PC-3 (cell line): ENCODE data around the gene PLEKHM2. TPM values are rescaled to one million over a fixed set of nuclear protein-coding genes. Genes with fewer than 3 reads are reported as not detected.

Experiments used
- ATAC-seq: fragments of 200-7000 bp; cut with Tn5 transposase; 2 replicates; pipeline ENCODE4 v1.9.1; 2020; ENCODE audit warnings: mild to moderate bottlenecking, moderate library complexity
- BruUV-seq: library from RNA; stranded (reverse); fragments of 400-500 nt; replicated peaks from 2 replicates; lab custom pipeline; 2021; lab: Mats Ljungman, UMichigan
- CTCF ChIA-PET: fragments of 300-600 bp; sonication (Branson Sonifier 250); formaldehyde crosslinking; loops from one replicate; lab custom pipeline; 2022; ENCODE audit warnings: antibody characterized with exemption; lab: Charles Lee
- POLR2A ChIA-PET: fragments of 300-600 bp; sonication (Branson Sonifier 250); formaldehyde crosslinking; loops from one replicate; lab custom pipeline; 2022; ENCODE audit warnings: antibody characterized with exemption; ENCODE audit not compliant: unreplicated experiment; lab: Charles Lee
- DNase-seq: peaks from one replicate; pipeline ENCODE4 v3.0.0-alpha.2; 2015
- H2AFZ ChIP-seq: fragments of 300-600 bp; sonication (generic); 2 replicates; pipeline ENCODE4 v1.6.0; 2016; ENCODE audit warnings: antibody characterized with exemption, low read length
- H3F3A ChIP-seq: fragments of 300-600 bp; sonication (generic); one replicate; pipeline ENCODE4 v1.6.0; 2017; ENCODE audit warnings: antibody characterized with exemption, low read length, control low read depth, mild to moderate bottlenecking; ENCODE audit not compliant: unreplicated experiment
- H3K27ac ChIP-seq: fragments of 300-600 bp; sonication (generic); 2 replicates; pipeline ENCODE4 v1.5.1; 2016; ENCODE audit warnings: mild to moderate bottlenecking, low read length
- H3K27me3 ChIP-seq: fragments of 300-600 bp; sonication (generic); 2 replicates; pipeline ENCODE4 v1.6.1; 2016; ENCODE audit warnings: low read length, mixed read lengths
- H3K36me3 ChIP-seq: fragments of 300-600 bp; sonication (generic); 2 replicates; pipeline ENCODE4 v1.6.1; 2016; ENCODE audit warnings: low read depth, mixed run types, low read length, mixed read lengths
- H3K4me1 ChIP-seq: fragments of 300-600 bp; sonication (generic); 2 replicates; pipeline ENCODE4 v1.5.1; 2016; ENCODE audit warnings: low read length; ENCODE audit not compliant: insufficient read depth
- H3K4me2 ChIP-seq: fragments of 300-600 bp; sonication (generic); 2 replicates; pipeline ENCODE4 v1.6.0; 2016; ENCODE audit warnings: low read length
- H3K4me3 ChIP-seq: fragments of 300-600 bp; sonication (generic); 2 replicates; pipeline ENCODE4 v1.5.1; 2016; ENCODE audit warnings: mild to moderate bottlenecking, low read length, mixed read lengths
- H3K79me2 ChIP-seq: fragments of 300-600 bp; sonication (generic); 2 replicates; pipeline ENCODE4 v1.6.1; 2017; ENCODE audit warnings: low read length, mixed read lengths
- H3K9ac ChIP-seq: fragments of 300-600 bp; sonication (generic); 2 replicates; pipeline ENCODE4 v1.6.0; 2016; ENCODE audit warnings: mild to moderate bottlenecking, low read length
- H3K9me2 ChIP-seq: fragments of 300-600 bp; sonication (generic); replicated peaks from 2 replicates; pipeline ENCODE4 v1.6.1; 2016; ENCODE audit warnings: mixed run types, low read length, mixed read lengths
- H3K9me3 ChIP-seq: fragments of 300-600 bp; sonication (generic); 2 replicates; pipeline ENCODE4 v1.6.1; 2016; ENCODE audit warnings: low read length, mixed read lengths
- H4K20me1 ChIP-seq: fragments of 300-600 bp; sonication (generic); 2 replicates; pipeline ENCODE4 v1.6.1; 2016; ENCODE audit warnings: low read length, mixed read lengths
- CTCF ChIP-seq: fragments of 300-600 bp; sonication (generic); conservative IDR thresholded peaks from 2 replicates; pipeline ENCODE4 v1.5.1; 2017; ENCODE audit warnings: antibody characterized with exemption, low read depth, mild to moderate bottlenecking, low read length
- EZH2 ChIP-seq: fragments of 300-600 bp; sonication (generic); IDR thresholded peaks from one replicate; pipeline ENCODE4 v1.6.1; 2017; ENCODE audit warnings: antibody characterized with exemption, mild to moderate bottlenecking, low read length; ENCODE audit not compliant: unreplicated experiment
- EZH2phosphoT487 ChIP-seq: fragments of 300-600 bp; sonication (generic); IDR thresholded peaks from 2 replicates; pipeline ENCODE4 v1.6.1; 2018; ENCODE audit warnings: mild to moderate bottlenecking, antibody characterized with exemption, low read length, borderline replicate concordance
- intact Hi-C: fragments of 100-400 bp; cut with micrococcal nuclease; formaldehyde crosslinking; loops from 2 replicates; pipeline ENCODE4 v1.9.0; 2023
- total RNA-seq: library from RNA; depleted of rRNA; stranded (reverse); fragments of >200 nt; gene quantifications from 2 replicates; pipeline ENCODE4 v1.2.3, GENCODE V29; 2014

Gene PLEKHM2
- total RNA-seq, 1 experiment from 2014 or later: 31.3 TPM

GRCh38 chr1:15740924-15741850 is 57.1 kb downstream of the PLEKHM2 start:
- peak; percentile 97 for ATAC-seq
- H2AFZ ChIP-seq: peak overlapping the region; percentile 65; the same call in 1 of the 2 replicates
- no peaks in the 10 kb centered on the region for H3K79me2 ChIP-seq
- intact Hi-C loops: loop anchor here (1.0 kb wide), 2 partner anchors 146 to 182 kb away; no protein-coding TSS in a partner anchor
- H3K9me3 ChIP-seq: no peaks in the 10 kb centered on the region
- no TSS peak for BruUV-seq
- no peaks in the 10 kb centered on the region for H4K20me1 ChIP-seq
- no peaks in the 10 kb centered on the region for H3K27me3 ChIP-seq
- POLR2A ChIA-PET: interaction anchor here (0.5 kb wide), 1 partner anchor 37 kb away, joined by 3 read pairs; no protein-coding TSS in a partner anchor
- H3K9me2 ChIP-seq: no peaks in the 10 kb centered on the region
- no peak overlapping the region for H3K4me3 ChIP-seq
- peak overlapping the region; percentile 62 for H3K4me2 ChIP-seq
- H3F3A ChIP-seq: no peaks in the 10 kb centered on the region
- no peaks in the 10 kb centered on the region for H3K36me3 ChIP-seq
- no peak overlapping the region for H3K27ac ChIP-seq
- TF ChIP-seq EZH2phosphoT487: no peak
- peak; percentile 94 for TF ChIP-seq CTCF
- H3K9ac ChIP-seq: no peak overlapping the region
- DNase-seq: peak; percentile 89
- no peaks in the 10 kb centered on the region; the same call in 1 of the 2 replicates for H3K4me1 ChIP-seq
- CTCF ChIA-PET: interaction anchor here (0.5 to 1.1 kb wide), 6 partner anchors 50 to 453 kb away, joined by 3 to 10 read pairs (median 5); no protein-coding TSS in a partner anchor

GRCh38 chr1:15742339-15742801 is 58.2 kb downstream of the PLEKHM2 start, which contains the start of gene TMEM82:
TMEM82 (plus strand) TSS chr1:15742499; CDS start chr1:15742560, 61 bp downstream.
- ChIA-PET CTCF (interaction anchor here (1.0 kb wide), 1 partner anchor 148 kb away, joined by 6 read pairs; no protein-coding TSS in a partner anchor), POLR2A (no interaction called here)
- no peak for DNase-seq
- Histone ChIP-seq H4K20me1 (no peaks in the 10 kb centered on the region), H3F3A (no peaks in the 10 kb centered on the region), H3K27ac (no peak within 1 kb of the TSS), H3K9ac (no peak within 1 kb of the TSS), H3K9me2 (no peaks in the 10 kb centered on the region), H3K9me3 (no peaks in the 10 kb centered on the region), H3K27me3 (no peaks in the 10 kb centered on the region), H3K4me1 (no peaks in the 10 kb centered on the region; the same call in 1 of the 2 replicates), H2AFZ (peak within 1 kb of the TSS; percentile 65; the same call in 1 of the 2 replicates), H3K79me2 (no peaks in the 10 kb centered on the region), H3K4me2 (peak within 1 kb of the TSS; percentile 62), H3K36me3 (no peaks in the 10 kb centered on the region), H3K4me3 (no peak within 1 kb of the TSS)
- no peak for ATAC-seq
- intact Hi-C loops: no loop called here
- TF ChIP-seq EZH2phosphoT487 (no peak), EZH2 (no peak), CTCF (no peak)
- no TSS peak for BruUV-seq
